Body of pancreas (tissue), 4 donors: ENCODE results near the gene CCDC107. TPM values are rescaled to one million over a fixed set of nuclear protein-coding genes. Genes with fewer than 3 reads are reported as not detected.
"Not testable (repeated sequence)": the region's sequence is repeated elsewhere in the genome, so short reads cannot be mapped to it uniquely, and the experiment has no call there.

Experiments
- ATAC-seq: fragments of 150-250 bp; one replicate; pipeline ENCODE4 v1.9.1; 2016
- DNase-seq, 4 donors: peaks; one replicate each; pipeline ENCODE4 v3.0.0-alpha.2; 2019
- H3K27ac ChIP-seq, 4 donors: fragments of 200-600 bp; sonication (generic); 1 replicate in 3 of 4; 2 replicates in 1 of 4; pipeline versions ENCODE4 v1.5.1 to v1.6.1; 2016 to 2019; ENCODE audit warnings: mild to moderate bottlenecking in 1 of 4, mixed read lengths in 1 of 4, moderate library complexity in 1 of 4
- H3K27me3 ChIP-seq, 2 donors: fragments of 200-600 bp; sonication (generic); one replicate each; pipeline ENCODE4 v1.6.0; 2016; ENCODE audit warnings: mild to moderate bottlenecking in 1 of 2
- H3K36me3 ChIP-seq, 2 donors: fragments of 200-600 bp; sonication (generic); replicated peaks in 1 of 2; 2 replicates each; pipeline ENCODE4 v1.5.1; 2016; ENCODE audit warnings: low read depth in 2 of 2; ENCODE audit not compliant: insufficient read depth in 1 of 2
- H3K4me1 ChIP-seq: fragments of 200-600 bp; sonication (generic); one replicate; pipeline ENCODE4 v1.6.0; 2016
- H3K4me3 ChIP-seq, 2 donors: fragments of 200-600 bp; sonication (generic); 1 replicate in 1 of 2; 2 replicates in 1 of 2; pipeline ENCODE4 v1.5.1; 2016 to 2019
- H3K9me3 ChIP-seq, 3 donors: fragments of 200-600 bp; sonication (generic); 1 replicate in 2 of 3; 2 replicates in 1 of 3; pipeline ENCODE4 v1.5.1; 2016
- POLR2A ChIP-seq, 3 donors: fragments of 450-650 bp; IDR thresholded peaks; one replicate each; pipeline ENCODE4 v1.6.1; 2016; ENCODE audit warnings: antibody characterized with exemption in 3 of 3, mild to moderate bottlenecking in 2 of 3
- WGBS, 2 donors: methylation state at CpG; one replicate each; pipeline ENCODE4 v1.1.5; 2017; 5-methylcytosine and 5-hydroxymethylcytosine counted together
- intact Hi-C: fragments of 100-400 bp; cut with DNase I; formaldehyde crosslinking; loops from one replicate; pipeline ENCODE4 v1.15.1; 2023
- total RNA-seq, 2 donors: library from RNA; depleted of rRNA; stranded (reverse); fragments of >200 nt; gene quantifications; one replicate each; pipeline ENCODE4 v1.1.0, GENCODE V29; 2016
- TF ChIP-seq, protein P1 (sequence below), 7 experiments: fragments of 450-650 bp in 4 of 7; fragments of 200-600 bp in 3 of 7; sonication (generic) in 3 of 7; IDR thresholded peaks; one replicate each; pipeline ENCODE4 v1.5.1; 2016 to 2019; ENCODE audit warnings: antibody characterized with exemption in 7 of 7

The CCDC107 gene
- total RNA-seq, 2 donors from 2014 or later = 15.8 to 42.2 TPM

DNA sequence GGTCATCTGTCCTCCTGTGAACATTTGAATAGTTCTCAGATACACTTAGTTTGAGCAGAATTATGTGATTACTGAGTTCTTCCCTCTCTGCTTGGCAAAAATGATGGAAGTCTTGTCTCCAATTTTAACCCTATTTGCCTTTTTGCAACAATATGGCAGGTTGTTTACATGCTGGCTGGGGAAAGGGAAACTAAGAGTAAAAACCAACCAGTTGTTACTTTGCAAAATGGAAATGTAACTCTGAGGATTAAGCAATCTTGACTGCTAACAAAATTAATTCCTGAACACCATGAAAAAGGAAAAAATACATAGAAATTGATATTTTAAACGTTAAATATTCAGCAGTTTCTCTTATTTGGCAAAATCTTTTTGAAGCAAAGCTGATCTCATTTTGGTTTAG, 18.5 kb upstream of the CCDC107 start:
- WGBS, 2 donors = 65 to 81% methylated on average over 1 of the region's 1 CpG
- no peak for DNase-seq
- no peak overlapping the region for H3K27ac ChIP-seq
- TF ChIP-seq, protein P1, sequence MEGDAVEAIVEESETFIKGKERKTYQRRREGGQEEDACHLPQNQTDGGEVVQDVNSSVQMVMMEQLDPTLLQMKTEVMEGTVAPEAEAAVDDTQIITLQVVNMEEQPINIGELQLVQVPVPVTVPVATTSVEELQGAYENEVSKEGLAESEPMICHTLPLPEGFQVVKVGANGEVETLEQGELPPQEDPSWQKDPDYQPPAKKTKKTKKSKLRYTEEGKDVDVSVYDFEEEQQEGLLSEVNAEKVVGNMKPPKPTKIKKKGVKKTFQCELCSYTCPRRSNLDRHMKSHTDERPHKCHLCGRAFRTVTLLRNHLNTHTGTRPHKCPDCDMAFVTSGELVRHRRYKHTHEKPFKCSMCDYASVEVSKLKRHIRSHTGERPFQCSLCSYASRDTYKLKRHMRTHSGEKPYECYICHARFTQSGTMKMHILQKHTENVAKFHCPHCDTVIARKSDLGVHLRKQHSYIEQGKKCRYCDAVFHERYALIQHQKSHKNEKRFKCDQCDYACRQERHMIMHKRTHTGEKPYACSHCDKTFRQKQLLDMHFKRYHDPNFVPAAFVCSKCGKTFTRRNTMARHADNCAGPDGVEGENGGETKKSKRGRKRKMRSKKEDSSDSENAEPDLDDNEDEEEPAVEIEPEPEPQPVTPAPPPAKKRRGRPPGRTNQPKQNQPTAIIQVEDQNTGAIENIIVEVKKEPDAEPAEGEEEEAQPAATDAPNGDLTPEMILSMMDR (IDR thresholded peaks at IDR 0.05) = no peak
- TF ChIP-seq POLR2A (IDR thresholded peaks at IDR 0.05) = no peak
- no peaks in the 10 kb centered on the region for H3K4me1 ChIP-seq
- intact Hi-C loops = no loop called here
- H3K9me3 ChIP-seq = no peaks in the 10 kb centered on the region
- ATAC-seq = no peak
- no peaks in the 10 kb centered on the region for H3K36me3 ChIP-seq
- H3K4me3 ChIP-seq = no peak overlapping the region
- H3K27me3 ChIP-seq = no peaks in the 10 kb centered on the region

GRCh38 chr9:35640431-35640830, 17.7 kb upstream of the CCDC107 start:
- DNase-seq, H3K4me3 ChIP-seq, ATAC-seq, H3K9me3 ChIP-seq, H3K4me1 ChIP-seq, H3K27ac ChIP-seq, intact Hi-C loops, H3K27me3 ChIP-seq, H3K36me3 ChIP-seq: not testable (repeated sequence)
- whole genome bisulfite sequencing, 2 donors = 90 to 96% methylated on average over 15 of the region's 15 CpGs

- H3K4me3 ChIP-seq, H3K4me1 ChIP-seq, H3K9me3 ChIP-seq, H3K27me3 ChIP-seq, DNase-seq, intact Hi-C loops, ATAC-seq, H3K36me3 ChIP-seq: not testable (repeated sequence)
- H3K27ac ChIP-seq = peak overlapping the region in 1 of 4 donors; percentile 16
- 74 to 85% methylated on average over 3 of the region's 3 CpGs for WGBS, 2 donors
Observed at GRCh38 chr9:35641478-35641877, 16.6 kb upstream of the CCDC107 start.

- H3K4me1 ChIP-seq = peaks cover 11% of the 10 kb centered on the region
- H3K27ac ChIP-seq = no peak overlapping the region
- no peak overlapping the region for H3K4me3 ChIP-seq
- intact Hi-C loops = no loop called here
- ATAC-seq (no peak), DNase-seq (no peak)
- no peaks in the 10 kb centered on the region for H3K27me3 ChIP-seq
- TF ChIP-seq, protein P1 (IDR thresholded peaks at IDR 0.05) = no peak
- no peak for TF ChIP-seq POLR2A (IDR thresholded peaks at IDR 0.05)
- H3K36me3 ChIP-seq = no peaks in the 10 kb centered on the region
- 78 to 93% methylated on average over 2 to 12 of the region's 12 CpGs for WGBS, 2 donors
- H3K9me3 ChIP-seq = no peaks in the 10 kb centered on the region
Observed at GRCh38 chr9:35643046-35643445, 15.0 kb upstream of the CCDC107 start.

GRCh38 chr9:35645736-35646135, 12.4 kb upstream of the CCDC107 start:
- Histone ChIP-seq H3K4me1 (peaks cover 11% of the 10 kb centered on the region), H3K4me3 (peak overlapping the region in 1 of 2 donors; percentile 58), H3K27ac (peak overlapping the region in 3 of 4 donors; percentile 73 to 94 (median 82))
- H3K36me3 ChIP-seq, ATAC-seq, H3K27me3 ChIP-seq, intact Hi-C loops, DNase-seq, H3K9me3 ChIP-seq: not testable (repeated sequence)
- WGBS, 2 donors = 28 to 41% methylated on average over 10 of the region's 10 CpGs

DNA sequence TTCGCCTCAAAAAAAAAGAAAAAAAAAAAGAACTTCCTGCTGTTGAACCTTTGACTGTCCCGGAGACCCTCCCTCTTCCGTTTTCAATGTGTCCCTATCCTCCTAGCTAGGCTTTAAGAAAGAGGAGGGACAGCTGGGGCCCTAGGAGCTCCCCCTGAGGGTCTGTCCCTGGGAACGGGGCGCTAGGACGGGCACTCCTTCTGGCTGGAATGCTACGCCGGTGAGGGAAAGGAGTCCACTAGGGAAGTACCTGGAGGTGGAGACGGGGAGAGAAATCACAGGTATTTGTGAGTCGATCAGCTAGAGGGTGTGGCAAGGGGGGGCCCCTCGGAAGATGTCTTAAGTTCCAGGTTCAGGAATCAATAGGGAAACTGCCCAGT, 11.9 kb upstream of the CCDC107 start:
- Histone ChIP-seq H3K9me3 (no peaks in the 10 kb centered on the region), H3K4me1 (peaks cover 11% of the 10 kb centered on the region), H3K36me3 (no peaks in the 10 kb centered on the region), H3K27ac (peak overlapping the region; percentile 68 to 94 (median 78)), H3K27me3 (no peaks in the 10 kb centered on the region), H3K4me3 (peak overlapping the region; percentile 44 to 58)
- TF ChIP-seq, protein P1 (IDR thresholded peaks at IDR 0.05) = peak in 3 of 7 experiments; percentile 5 to 24 (median 23)
- TF ChIP-seq POLR2A (IDR thresholded peaks at IDR 0.05) = no peak
- intact Hi-C loops = no loop called here
- peak; percentile 65 for ATAC-seq
- peak; percentile 56 to 68 (median 67) for DNase-seq
- WGBS, 2 donors = 1 to 2% methylated on average over 11 of the region's 11 CpGs
